HepG2 (cell line): Measurements from ENCODE around the gene CNNM3. TPM values are rescaled to one million over a fixed set of nuclear protein-coding genes. Genes with fewer than 3 reads are reported as not detected.

Source experiments
- AHDC1 ChIP-seq: sonication (generic); formaldehyde crosslinking; IDR thresholded peaks from 2 replicates; pipeline ENCODE4 v1.5.1; 2020; ENCODE audit warnings: mild to moderate bottlenecking, missing genetic modification reagents, borderline replicate concordance
- DDIT3 ChIP-seq: sonication (generic); formaldehyde crosslinking; IDR thresholded peaks from 2 replicates; pipeline ENCODE4 v1.4.0; 2020; ENCODE audit warnings: mild to moderate bottlenecking, missing genetic modification reagents
- FOXC1 ChIP-seq: sonication (generic); formaldehyde crosslinking; IDR thresholded peaks from 2 replicates; pipeline ENCODE4 v1.8.0; 2022; ENCODE audit warnings: mild to moderate bottlenecking, missing genetic modification reagents, borderline replicate concordance
- HNRNPL ChIP-seq: fragments of 200-400 bp; formaldehyde crosslinking; IDR thresholded peaks from 2 replicates; pipeline ENCODE4 v1.6.1; 2017; ENCODE audit warnings: mild to moderate bottlenecking, low read depth, low read length
- IRF9 ChIP-seq: sonication (generic); formaldehyde crosslinking; IDR thresholded peaks from 2 replicates; pipeline ENCODE4 v1.8.0; 2022; ENCODE audit warnings: missing genetic modification reagents, mild to moderate bottlenecking, borderline replicate concordance
- MBD4 ChIP-seq: IDR thresholded peaks from 2 replicates; pipeline ENCODE4 v1.6.1; 2012; ENCODE audit warnings: low read length, inconsistent platforms, borderline replicate concordance
- MED8 ChIP-seq: sonication (generic); formaldehyde crosslinking; IDR thresholded peaks from 2 replicates; pipeline ENCODE4 v1.8.1; 2023; ENCODE audit warnings: mild to moderate bottlenecking, missing genetic modification reagents; ENCODE audit not compliant: insufficient replicate concordance
- MIER3 ChIP-seq: IDR thresholded peaks from 2 replicates; pipeline ENCODE4 v1.6.1; 2016; ENCODE audit warnings: missing compliant biosample characterization, borderline replicate concordance
- MLLT10 ChIP-seq: sonication (generic); formaldehyde crosslinking; IDR thresholded peaks from 2 replicates; pipeline ENCODE4 v1.4.0; 2020; ENCODE audit warnings: missing genetic modification reagents
- MXD4 ChIP-seq: IDR thresholded peaks from 2 replicates; pipeline ENCODE4 v1.6.1; 2016; ENCODE audit warnings: mild to moderate bottlenecking, missing biosample characterization, missing genetic modification reagents
- PAWR ChIP-seq: sonication (generic); formaldehyde crosslinking; IDR thresholded peaks from 2 replicates; pipeline ENCODE4 v1.4.0; 2020; ENCODE audit warnings: missing genetic modification reagents, mild to moderate bottlenecking, borderline replicate concordance
- RBFOX2 ChIP-seq: fragments of 200-400 bp; formaldehyde crosslinking; IDR thresholded peaks from 2 replicates; pipeline ENCODE4 v1.6.1; 2017; ENCODE audit warnings: low read depth, mild to moderate bottlenecking, low read length
- RBM22 ChIP-seq: fragments of 200-400 bp; formaldehyde crosslinking; optimal IDR thresholded peaks from 2 replicates; pipeline ENCODE3; 2017; ENCODE audit warnings: mild to moderate bottlenecking, low read length, moderate library complexity
- RXRB ChIP-seq: IDR thresholded peaks from 2 replicates; pipeline ENCODE4 v1.6.1; 2016; ENCODE audit warnings: borderline replicate concordance, missing genetic modification reagents, missing compliant biosample characterization
- TBX3 ChIP-seq: fragments of 450-650 bp; IDR thresholded peaks from 2 replicates; pipeline ENCODE4 v1.6.1; 2017; ENCODE audit warnings: antibody characterized with exemption, mild to moderate bottlenecking, inconsistent platforms, borderline replicate concordance
- TRAFD1 ChIP-seq: sonication (generic); formaldehyde crosslinking; IDR thresholded peaks from 2 replicates; pipeline ENCODE4 v1.5.1; 2020; ENCODE audit warnings: missing genetic modification reagents, mild to moderate bottlenecking, borderline replicate concordance
- ZNF12 ChIP-seq: sonication (generic); formaldehyde crosslinking; IDR thresholded peaks from 2 replicates; pipeline ENCODE4 v1.5.0; 2020; ENCODE audit warnings: missing genetic modification reagents
- ZNF180 ChIP-seq: sonication (generic); formaldehyde crosslinking; IDR thresholded peaks from 2 replicates; pipeline ENCODE4 v1.4.0; 2020; ENCODE audit warnings: low read depth, missing genetic modification reagents, borderline replicate concordance
- ZNF224 ChIP-seq: sonication (generic); formaldehyde crosslinking; IDR thresholded peaks from 2 replicates; pipeline ENCODE4 v1.5.0; 2020; ENCODE audit warnings: mild to moderate bottlenecking, missing genetic modification reagents
- ZNF619 ChIP-seq: sonication (generic); formaldehyde crosslinking; IDR thresholded peaks from 2 replicates; pipeline ENCODE4 v1.4.0; 2020; ENCODE audit warnings: mild to moderate bottlenecking, missing genetic modification reagents
- ZNF772 ChIP-seq: sonication (generic); formaldehyde crosslinking; IDR thresholded peaks from 2 replicates; pipeline ENCODE4 v1.5.0; 2020; ENCODE audit warnings: mild to moderate bottlenecking, missing genetic modification reagents
- polyA plus RNA-seq, 8 experiments: library from polyadenylated mRNA; depleted of rRNA in 3 of 8; stranded (reverse) in 7 of 8; unstranded in 1 of 8; fragments of >200 nt; fragmentation: Illumina TruSeq in 4 of 8; extraction: Trizol in 4 of 8; gene quantifications; 2 replicates each; pipeline versions ENCODE4 v1.2.1 to v1.2.3, GENCODE V29; 2011 to 2016; ENCODE audit warnings: low read depth in 4 of 8, missing spikeins in 1 of 8, mixed read lengths in 1 of 8; ENCODE audit not compliant: insufficient read depth in 1 of 8
- total RNA-seq, 5 experiments: library from RNA; depleted of rRNA; stranded (reverse); fragments of >200 nt; fragmentation: Illumina TruSeq; extraction: Trizol; gene quantifications; 2 replicates each; pipeline ENCODE4 v1.2.3, GENCODE V29; 2016; ENCODE audit warnings: low read depth in 1 of 5

Gene CNNM3
- total and polyA plus RNA-seq, 2 of the 13 experiments (the other 11 are each of a cell fraction or from before 2014, with no cell fraction given), result 21.2 to 27.9 TPM

- TF ChIP-seq TBX3 (no peak), TRAFD1 (CRISPR knock-in tag) (no peak), RXRB (CRISPR knock-in tag) (no peak), MIER3 (no peak), PAWR (CRISPR knock-in tag) (no peak), IRF9 (CRISPR knock-in tag) (no peak), DDIT3 (CRISPR knock-in tag) (no peak), FOXC1 (no peak), ZNF619 (no peak), MBD4 (no peak), AHDC1 (CRISPR knock-in tag) (no peak), ZNF12 (CRISPR knock-in tag) (no peak), RBFOX2 (peak; percentile 74), MLLT10 (CRISPR knock-in tag) (no peak), MXD4 (CRISPR knock-in tag) (no peak), ZNF180 (no peak), RBM22 (peak; percentile 35), ZNF772 (CRISPR knock-in tag) (no peak), HNRNPL (peak; percentile 88), MED8 (CRISPR knock-in tag) (no peak), ZNF224 (no peak)
- TF ChIP-seq, all 625 proteins: peak for 8
Observed at GRCh38 chr2:96860065-96861029, 44.3 kb downstream of the CNNM3 start (continued).
